Adrenal gland (tissue), 12 donors: ENCODE data around the gene FAM131C. TPM values are rescaled to one million over a fixed set of nuclear protein-coding genes. Genes with fewer than 3 reads are reported as not detected.
"Not testable (repeated sequence)": the region's sequence is repeated elsewhere in the genome, so short reads cannot be mapped to it uniquely, and the experiment has no call there.

Experiments used
- DNase-seq, 7 donors: peaks; one replicate each; pipeline ENCODE4 v3.0.0-alpha.2; 2019 to 2020
- H3K27ac ChIP-seq, 5 donors: fragments of 200-600 bp; sonication (generic) in 4 of 5; 1 replicate in 3 of 5; 2 replicates in 2 of 5; pipeline versions ENCODE4 v1.5.1 to v1.8.0; 2016 to 2020; ENCODE audit warnings: mild to moderate bottlenecking in 1 of 5
- H3K27me3 ChIP-seq: fragments of 200-600 bp; 2 replicates; pipeline ENCODE4 v1.8.0; 2021
- H3K36me3 ChIP-seq, 2 donors: fragments of 200-600 bp; replicated peaks in 1 of 2; 1 replicate in 1 of 2; 2 replicates in 1 of 2; pipeline versions ENCODE4 v1.5.1 to v1.8.0; 2018 to 2022
- H3K4me1 ChIP-seq, 2 donors: fragments of 200-600 bp; replicated peaks in 1 of 2; 1 replicate in 1 of 2; 2 replicates in 1 of 2; pipeline versions ENCODE4 v1.5.1 to v1.8.0; 2018 to 2021
- H3K4me3 ChIP-seq, 4 donors: fragments of 200-600 bp; sonication (generic) in 3 of 4; one replicate each; pipeline ENCODE4 v1.5.1; 2016 to 2018
- H3K9me3 ChIP-seq, 3 donors: fragments of 200-600 bp; sonication (generic) in 1 of 3; replicated peaks in 1 of 3; 1 replicate in 2 of 3; 2 replicates in 1 of 3; pipeline versions ENCODE4 v1.5.1 to v1.8.0; 2016 to 2021
- CTCF ChIP-seq, 6 experiments: fragments of 450-650 bp in 4 of 6; fragments of 200-600 bp in 2 of 6; sonication (generic) in 1 of 6; IDR thresholded peaks; 1 replicate in 5 of 6; 2 replicates in 1 of 6; pipeline versions ENCODE4 v1.5.1 to v1.8.0; 2016 to 2021; ENCODE audit warnings: antibody characterized with exemption in 6 of 6, mild to moderate bottlenecking in 2 of 6, moderate library complexity in 1 of 6
- POLR2A ChIP-seq, 2 donors: fragments of 450-650 bp; IDR thresholded peaks; one replicate each; pipeline ENCODE4 v1.6.1; 2017; ENCODE audit warnings: antibody characterized with exemption in 2 of 2, mild to moderate bottlenecking in 2 of 2, moderate library complexity in 1 of 2
- WGBS, 4 donors: extraction: QIAGEN DNeasy Blood & Tissue Kit in 2 of 4; methylation state at CpG; one replicate each; pipeline versions ENCODE4 v1.1.5 to v1.1.7; 2013 to 2017; 5-methylcytosine and 5-hydroxymethylcytosine counted together
- intact Hi-C, 2 donors: fragments of 100-400 bp; cut with DNase I; formaldehyde crosslinking; loops; one replicate each; pipeline versions ENCODE4 v1.14.1 to v1.15.0; 2022 to 2023
- polyA plus RNA-seq, 3 donors: library from polyadenylated mRNA; stranded (reverse); fragments of 200-250 nt in 2 of 3; fragments of 350-450 nt in 1 of 3; fragmentation: Illumina TruSeq in 1 of 3; extraction: RNeasy Lipid Tissue Mini Kit (QIAGEN cat#74804) in 1 of 3; gene quantifications; one replicate each; pipeline ENCODE4 v1.2.3, GENCODE V29; 2013 to 2014
- total RNA-seq, 9 donors: library from RNA; depleted of rRNA in 4 of 9; stranded (reverse); fragments of >200 nt in 4 of 9; fragments of 120-200 nt in 1 of 9; fragmentation: NEBNext Ultra II Directional in 1 of 9; extraction: Animal tissue kit (Norgen Biotek cat#: 25700) in 1 of 9; gene quantifications; one replicate each; pipeline versions ENCODE4 v1.1.0 to v1.2.4, GENCODE V29; 2013 to 2023
- donor health status: healthy with polysubstance abuse.
- donor health status: Bipolar disorder and iron deficiency.
- donor health status: DM: yes; HTN: yes; CAD: no.
- donor health status: DM: no; HTN: no; CAD: no.
- donor health status: DM: no; HTN: no; CAD: no.
- donor health status: DM: yes; HTN: yes; CAD: no.

Gene FAM131C
- total and polyA plus RNA-seq, 12 donors: 3.0 to 12.0 (median 4.9) TPM

GRCh38 chr1:16021681-16022080 is 51.8 kb downstream of the FAM131C start, which contains the start of gene CLCNKA:
CLCNKA (plus strand) TSS chr1:16022036; CDS start chr1:16022620, 584 bp downstream.
- intact Hi-C loops: no loop called here
- H3K36me3 ChIP-seq: no peaks in the 10 kb centered on the region
- peaks cover 49 to 51% of the 10 kb centered on the region in 2 donors for H3K4me1 ChIP-seq
- no peak within 1 kb of the TSS for H3K4me3 ChIP-seq
- H3K27me3 ChIP-seq: no peaks in the 10 kb centered on the region
- DNase-seq: peak in 5 of 7 donors; percentile 46 to 69 (median 57)
- 36 to 49% (median 41%) methylated on average over 6 of the region's 6 CpGs for WGBS, 4 donors
- TF ChIP-seq CTCF (IDR thresholded peaks at IDR 0.05) (no peak), POLR2A (IDR thresholded peaks at IDR 0.05) (peak in 1 of 2 donors; percentile 45)
- H3K9me3 ChIP-seq: no peaks in the 10 kb centered on the region
- peak within 1 kb of the TSS in 3 of 5 donors; percentile 37 to 91 (median 66) for H3K27ac ChIP-seq

DNA sequence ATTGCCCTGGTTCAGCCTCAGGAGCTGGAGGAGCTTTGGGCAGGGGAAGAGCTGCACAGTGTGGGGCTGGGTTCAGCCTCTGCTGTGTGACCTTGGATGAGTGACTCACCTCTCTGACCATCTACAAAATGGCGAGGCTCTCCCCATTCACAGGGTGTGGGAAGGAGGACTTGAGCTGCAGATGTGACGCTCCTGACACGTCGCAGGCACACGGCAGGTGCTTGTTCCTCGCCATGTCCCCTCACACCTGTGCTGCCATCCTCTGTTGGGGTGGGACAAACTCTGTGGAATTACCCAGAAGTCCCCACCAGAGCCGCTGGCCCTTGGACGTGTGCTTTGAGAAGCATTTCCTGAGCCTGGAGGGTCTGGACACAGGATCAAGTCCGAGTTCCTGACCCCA is 52.6 kb downstream of the FAM131C start:
- H3K9me3 ChIP-seq, H3K4me3 ChIP-seq, intact Hi-C loops, DNase-seq, H3K36me3 ChIP-seq, H3K27me3 ChIP-seq: not testable (repeated sequence)
- Histone ChIP-seq H3K4me1 (peaks cover 54 to 58% of the 10 kb centered on the region in 2 donors), H3K27ac (peak overlapping the region in 3 of 5 donors; percentile 37 to 97 (median 91))
- TF ChIP-seq POLR2A (IDR thresholded peaks at IDR 0.05): peak in 1 of 2 donors; percentile 19
- 46 to 66% (median 52%) methylated on average over 2 to 9 of the region's 9 CpGs for WGBS, 4 donors

DNA sequence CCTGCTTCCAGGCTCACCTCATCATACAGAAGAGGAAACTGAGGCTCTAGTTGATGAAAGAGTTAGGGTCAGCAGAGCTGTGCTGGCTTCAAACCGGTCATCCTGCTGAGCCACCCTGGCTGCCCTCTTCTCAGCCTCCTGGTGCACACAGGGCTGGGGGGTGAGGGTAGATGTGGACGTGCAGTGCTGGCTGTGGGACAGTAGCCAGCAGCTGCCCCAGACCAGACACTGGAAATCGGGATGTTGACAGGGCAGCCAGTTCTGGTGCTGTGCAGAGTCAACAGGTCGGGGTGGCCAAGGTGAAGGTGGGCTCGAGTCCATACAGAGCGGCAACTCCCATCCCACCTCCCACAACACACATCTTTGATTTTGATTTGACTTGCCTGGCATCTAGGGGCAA is 53.1 kb downstream of the FAM131C start:
- intact Hi-C loops: no loop called here
- WGBS, 4 donors: 52 to 90% (median 62%) methylated on average over 2 to 6 of the region's 6 CpGs
- H3K27ac ChIP-seq: peak overlapping the region in 4 of 5 donors; percentile 9 to 97 (median 80)
- H3K27me3 ChIP-seq: no peaks in the 10 kb centered on the region
- H3K36me3 ChIP-seq: no peaks in the 10 kb centered on the region
- H3K9me3 ChIP-seq: no peaks in the 10 kb centered on the region
- no peak for TF ChIP-seq CTCF (IDR thresholded peaks at IDR 0.05)
- TF ChIP-seq POLR2A (IDR thresholded peaks at IDR 0.05): no peak
- H3K4me3 ChIP-seq: no peak overlapping the region
- peak in 1 of 7 donors; percentile 38 for DNase-seq
- H3K4me1 ChIP-seq: peaks cover 60 to 64% of the 10 kb centered on the region in 2 donors

DNA sequence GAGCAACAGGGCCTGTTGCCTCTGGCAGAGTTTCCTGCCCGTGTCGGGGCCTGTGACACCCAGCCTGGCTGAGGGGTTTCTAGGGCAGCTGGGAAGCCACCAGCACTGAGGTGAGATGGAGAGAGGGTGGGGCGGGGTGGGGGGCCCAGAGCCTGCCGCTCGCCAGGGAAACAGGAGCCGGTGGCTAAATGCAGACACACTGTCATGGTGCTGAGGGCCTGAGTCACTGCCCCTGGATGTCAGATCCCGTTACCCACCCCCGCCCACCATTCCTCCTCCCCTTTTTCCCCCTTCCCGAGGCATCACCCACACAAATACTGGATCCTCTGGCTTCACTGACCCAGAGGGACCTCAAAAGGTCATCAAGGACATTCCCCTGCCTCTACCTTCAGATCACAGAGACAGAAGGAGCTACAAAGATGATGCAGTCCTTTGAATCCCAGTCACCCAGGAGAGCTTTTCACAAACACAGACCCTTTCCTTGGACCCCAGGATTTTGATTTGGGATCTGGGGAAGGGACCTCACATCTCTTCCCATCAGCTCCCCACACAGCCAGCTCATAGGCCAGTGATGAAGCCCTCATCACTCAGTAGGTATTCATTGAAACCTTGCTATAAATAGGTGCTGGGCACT is 53.7 kb downstream of the FAM131C start:
- Histone ChIP-seq H3K9me3 (no peaks in the 10 kb centered on the region), H3K36me3 (no peaks in the 10 kb centered on the region), H3K4me3 (no peak overlapping the region), H3K4me1 (peaks cover 66 to 69% of the 10 kb centered on the region in 2 donors), H3K27ac (peak overlapping the region in 3 of 5 donors; percentile 91 to 97 (median 97)), H3K27me3 (no peaks in the 10 kb centered on the region)
- DNase-seq: peak in 3 of 7 donors; percentile 41 to 62 (median 55)
- TF ChIP-seq CTCF (IDR thresholded peaks at IDR 0.05): no peak
- no peak for TF ChIP-seq POLR2A (IDR thresholded peaks at IDR 0.05)
- 36 to 61% (median 55%) methylated on average over 6 to 9 of the region's 9 CpGs for WGBS, 4 donors
- intact Hi-C loops: loop anchor here in 1 of 2 donors (10.0 kb wide), 1 partner anchor 165 kb away; no protein-coding TSS in a partner anchor
